Loucy (cell line): ENCODE results near the gene RAC2.

Experiments
- CTCF ChIP-seq: fragments of 200-600 bp; sonication (generic); conservative IDR thresholded peaks from 2 replicates; pipeline ENCODE4 v1.5.1; 2014; ENCODE audit warnings: mild to moderate bottlenecking, antibody characterized with exemption, low read length
- EZH2phosphoT487 ChIP-seq: fragments of 200-600 bp; IDR thresholded peaks from 2 replicates; pipeline ENCODE4 v1.6.1; 2018; ENCODE audit warnings: antibody characterized with exemption, mild to moderate bottlenecking, moderate library complexity, borderline replicate concordance

DNA sequence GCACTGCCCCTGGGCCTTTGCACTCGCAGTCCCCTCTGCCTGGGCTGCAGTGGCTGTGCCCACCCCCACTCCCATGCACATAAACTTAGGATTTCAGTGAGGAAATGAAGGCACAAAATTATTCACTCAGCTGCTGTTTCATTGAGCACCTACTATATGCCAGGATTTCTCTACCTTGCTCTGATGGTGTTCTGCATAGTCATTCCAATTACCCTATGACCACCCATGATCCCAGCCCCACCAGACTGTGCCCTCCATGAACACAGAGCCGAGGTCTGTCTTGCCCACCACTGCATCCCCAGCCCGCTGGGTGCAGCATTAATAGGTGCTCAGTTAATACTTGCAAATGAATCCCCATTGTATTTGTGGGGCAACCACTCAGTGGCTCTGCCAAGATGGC lies 49.1 kb upstream of the RAC2 start:
- TF ChIP-seq EZH2phosphoT487 (no peak), CTCF (no peak)
